ENCODE results near the gene CACNB2.

Gene CACNB2

GRCh38 chr10:18233775-18234174 is 93.6 kb downstream of the CACNB2 start:
- no peak for DNase-seq

GRCh38 chr10:18235477-18235876 is 95.3 kb downstream of the CACNB2 start:
- no peak for DNase-seq

- no peak for DNase-seq
These were observed 96.5 kb downstream of the CACNB2 start for GRCh38 chr10:18236756-18237155.

- DNase-seq: no peak
These were observed 98.8 kb downstream of the CACNB2 start for GRCh38 chr10:18238870-18239485.

- no peak for DNase-seq
These were observed 100.1 kb downstream of the CACNB2 start for GRCh38 chr10:18240185-18240882.

GRCh38 chr10:18246967-18247366 is 106.7 kb downstream of the CACNB2 start:
- DNase-seq: no peak

- DNase-seq: no peak
These were observed 111.9 kb downstream of the CACNB2 start for GRCh38 chr10:18252086-18252485.

- DNase-seq: no peak
These were observed 113.9 kb downstream of the CACNB2 start for GRCh38 chr10:18254086-18254485.

GRCh38 chr10:18254692-18255091 is 114.5 kb downstream of the CACNB2 start:
- no peak for DNase-seq

- DNase-seq: no peak
These were observed 120.2 kb downstream of the CACNB2 start for GRCh38 chr10:18260310-18260922.

- DNase-seq: no peak
These were observed 120.9 kb downstream of the CACNB2 start for GRCh38 chr10:18261063-18261610.

- DNase-seq: no peak
These were observed 121.6 kb downstream of the CACNB2 start for GRCh38 chr10:18261768-18262231.

- no peak for DNase-seq
These were observed 124.3 kb downstream of the CACNB2 start for GRCh38 chr10:18264466-18265050.

GRCh38 chr10:18268005-18268404 is 127.8 kb downstream of the CACNB2 start:
- DNase-seq: no peak

GRCh38 chr10:18271491-18271890 is 131.3 kb downstream of the CACNB2 start:
- no peak for DNase-seq

GRCh38 chr10:18273039-18273438 is 132.8 kb downstream of the CACNB2 start:
- DNase-seq: no peak

- no peak for DNase-seq
These were observed 138.0 kb downstream of the CACNB2 start for GRCh38 chr10:18278181-18278580.

GRCh38 chr10:18279173-18279572 is 138.9 kb downstream of the CACNB2 start:
- DNase-seq: no peak

- no peak for DNase-seq
These were observed 141.9 kb downstream of the CACNB2 start for GRCh38 chr10:18282094-18282493.

GRCh38 chr10:18290651-18291313 is 150.6 kb downstream of the CACNB2 start:
- no peak for DNase-seq

- no peak for DNase-seq
These were observed 153.6 kb downstream of the CACNB2 start for GRCh38 chr10:18293536-18294510.

- no peak for DNase-seq
These were observed 154.4 kb downstream of the CACNB2 start for GRCh38 chr10:18294633-18295032.

Data from NCI-H2029 (cell line).